ENCODE measurements around the gene TNFSF10. TPM values are rescaled to one million over a fixed set of nuclear protein-coding genes. Genes with fewer than 3 reads are reported as not detected.

Gene TNFSF10
- total and polyA plus RNA-seq, 9 of the 15 experiments (the other 6 are each of a cell fraction or from before 2014, with no cell fraction given): 0.07 to 1.3 (median 0.27) TPM; not detected in 1

DNA sequence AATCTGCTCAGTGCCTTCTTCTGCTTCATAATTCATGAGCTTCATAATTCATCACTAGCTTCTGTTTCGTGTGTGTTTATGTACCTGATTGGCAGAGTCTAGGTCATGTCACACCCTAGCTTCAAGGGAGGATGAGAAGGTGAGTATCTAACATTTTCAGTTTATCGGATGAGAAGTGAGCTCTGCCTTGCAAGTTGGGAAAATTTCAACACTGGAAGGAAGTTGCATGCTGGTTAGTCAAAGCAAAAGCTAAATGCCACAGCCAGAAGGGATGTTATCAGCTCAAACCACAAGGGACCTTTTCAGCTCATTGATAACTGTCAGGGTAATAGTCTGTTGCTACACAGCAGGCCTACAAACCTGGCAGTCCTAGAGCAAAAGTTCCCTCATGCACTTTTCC lies 7.3 kb upstream of the TNFSF10 start (continued):
- TF ChIP-seq, protein P1, sequence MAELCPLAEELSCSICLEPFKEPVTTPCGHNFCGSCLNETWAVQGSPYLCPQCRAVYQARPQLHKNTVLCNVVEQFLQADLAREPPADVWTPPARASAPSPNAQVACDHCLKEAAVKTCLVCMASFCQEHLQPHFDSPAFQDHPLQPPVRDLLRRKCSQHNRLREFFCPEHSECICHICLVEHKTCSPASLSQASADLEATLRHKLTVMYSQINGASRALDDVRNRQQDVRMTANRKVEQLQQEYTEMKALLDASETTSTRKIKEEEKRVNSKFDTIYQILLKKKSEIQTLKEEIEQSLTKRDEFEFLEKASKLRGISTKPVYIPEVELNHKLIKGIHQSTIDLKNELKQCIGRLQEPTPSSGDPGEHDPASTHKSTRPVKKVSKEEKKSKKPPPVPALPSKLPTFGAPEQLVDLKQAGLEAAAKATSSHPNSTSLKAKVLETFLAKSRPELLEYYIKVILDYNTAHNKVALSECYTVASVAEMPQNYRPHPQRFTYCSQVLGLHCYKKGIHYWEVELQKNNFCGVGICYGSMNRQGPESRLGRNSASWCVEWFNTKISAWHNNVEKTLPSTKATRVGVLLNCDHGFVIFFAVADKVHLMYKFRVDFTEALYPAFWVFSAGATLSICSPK (IDR thresholded peaks at IDR 0.05; ENCODE audit: borderline replicate concordance): no peak
- no peak for TF ChIP-seq KLF16 (IDR thresholded peaks at IDR 0.05)
- no peak for TF ChIP-seq RBM39 (optimal IDR thresholded peaks at IDR 0.05; ENCODE audit: low read depth, low read length)
- TF ChIP-seq ZFX (CRISPR knock-in tag; IDR thresholded peaks at IDR 0.05): peak; percentile 40; the same call in 1 of the 2 replicates
- TF ChIP-seq, protein P2, sequence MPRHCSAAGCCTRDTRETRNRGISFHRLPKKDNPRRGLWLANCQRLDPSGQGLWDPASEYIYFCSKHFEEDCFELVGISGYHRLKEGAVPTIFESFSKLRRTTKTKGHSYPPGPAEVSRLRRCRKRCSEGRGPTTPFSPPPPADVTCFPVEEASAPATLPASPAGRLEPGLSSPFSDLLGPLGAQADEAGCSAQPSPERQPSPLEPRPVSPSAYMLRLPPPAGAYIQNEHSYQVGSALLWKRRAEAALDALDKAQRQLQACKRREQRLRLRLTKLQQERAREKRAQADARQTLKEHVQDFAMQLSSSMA (CRISPR knock-in tag; IDR thresholded peaks at IDR 0.05): no peak
- no peak for TF ChIP-seq BACH1 (tag; IDR thresholded peaks at IDR 0.05)
- TF ChIP-seq KAT7 (CRISPR knock-in tag; IDR thresholded peaks at IDR 0.05; ENCODE audit: borderline replicate concordance): no peak
- TF ChIP-seq HCFC1 (IDR thresholded peaks at IDR 0.05; ENCODE audit: low read depth, low read length): no peak
- no peak for TF ChIP-seq ZNF699 (CRISPR knock-in tag; IDR thresholded peaks at IDR 0.05; ENCODE audit: insufficient replicate concordance)
- no peak for TF ChIP-seq XRCC5 (IDR thresholded peaks at IDR 0.05; ENCODE audit: low read depth, low read length)
- TF ChIP-seq, protein P3, sequence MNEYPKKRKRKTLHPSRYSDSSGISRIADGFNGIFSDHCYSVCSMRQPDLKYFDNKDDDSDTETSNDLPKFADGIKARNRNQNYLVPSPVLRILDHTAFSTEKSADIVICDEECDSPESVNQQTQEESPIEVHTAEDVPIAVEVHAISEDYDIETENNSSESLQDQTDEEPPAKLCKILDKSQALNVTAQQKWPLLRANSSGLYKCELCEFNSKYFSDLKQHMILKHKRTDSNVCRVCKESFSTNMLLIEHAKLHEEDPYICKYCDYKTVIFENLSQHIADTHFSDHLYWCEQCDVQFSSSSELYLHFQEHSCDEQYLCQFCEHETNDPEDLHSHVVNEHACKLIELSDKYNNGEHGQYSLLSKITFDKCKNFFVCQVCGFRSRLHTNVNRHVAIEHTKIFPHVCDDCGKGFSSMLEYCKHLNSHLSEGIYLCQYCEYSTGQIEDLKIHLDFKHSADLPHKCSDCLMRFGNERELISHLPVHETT (CRISPR knock-in tag; conservative IDR thresholded peaks at IDR 0.05 in 1 of 2, IDR thresholded peaks at IDR 0.05 in 1 of 2): no peak
- TF ChIP-seq ZNF584 (CRISPR knock-in tag; IDR thresholded peaks at IDR 0.05; ENCODE audit: low read depth): no peak
- TF ChIP-seq ARID1B (IDR thresholded peaks at IDR 0.05): peak; percentile 91
- TF ChIP-seq GATA2 (CRISPR knock-in tag; IDR thresholded peaks at IDR 0.05): peak; percentile 75
- TF ChIP-seq TARDBP (IDR thresholded peaks at IDR 0.05): no peak
- no peak for TF ChIP-seq HIVEP1 (CRISPR knock-in tag; IDR thresholded peaks at IDR 0.05)
- TF ChIP-seq SMARCE1 (IDR thresholded peaks at IDR 0.05): peak; percentile 80
- no peak for TF ChIP-seq ILF3 (IDR thresholded peaks at IDR 0.05; ENCODE audit: borderline replicate concordance)
- TF ChIP-seq KDM2B (CRISPR knock-in tag; IDR thresholded peaks at IDR 0.05): no peak
- peak; percentile 70 for TF ChIP-seq SOX6 (IDR thresholded peaks at IDR 0.05)
- TF ChIP-seq, protein P4, sequence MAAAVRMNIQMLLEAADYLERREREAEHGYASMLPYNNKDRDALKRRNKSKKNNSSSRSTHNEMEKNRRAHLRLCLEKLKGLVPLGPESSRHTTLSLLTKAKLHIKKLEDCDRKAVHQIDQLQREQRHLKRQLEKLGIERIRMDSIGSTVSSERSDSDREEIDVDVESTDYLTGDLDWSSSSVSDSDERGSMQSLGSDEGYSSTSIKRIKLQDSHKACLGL (CRISPR knock-in tag; IDR thresholded peaks at IDR 0.05; ENCODE audit: borderline replicate concordance, poor library complexity, severe bottlenecking): no peak
- TF ChIP-seq, protein P5, sequence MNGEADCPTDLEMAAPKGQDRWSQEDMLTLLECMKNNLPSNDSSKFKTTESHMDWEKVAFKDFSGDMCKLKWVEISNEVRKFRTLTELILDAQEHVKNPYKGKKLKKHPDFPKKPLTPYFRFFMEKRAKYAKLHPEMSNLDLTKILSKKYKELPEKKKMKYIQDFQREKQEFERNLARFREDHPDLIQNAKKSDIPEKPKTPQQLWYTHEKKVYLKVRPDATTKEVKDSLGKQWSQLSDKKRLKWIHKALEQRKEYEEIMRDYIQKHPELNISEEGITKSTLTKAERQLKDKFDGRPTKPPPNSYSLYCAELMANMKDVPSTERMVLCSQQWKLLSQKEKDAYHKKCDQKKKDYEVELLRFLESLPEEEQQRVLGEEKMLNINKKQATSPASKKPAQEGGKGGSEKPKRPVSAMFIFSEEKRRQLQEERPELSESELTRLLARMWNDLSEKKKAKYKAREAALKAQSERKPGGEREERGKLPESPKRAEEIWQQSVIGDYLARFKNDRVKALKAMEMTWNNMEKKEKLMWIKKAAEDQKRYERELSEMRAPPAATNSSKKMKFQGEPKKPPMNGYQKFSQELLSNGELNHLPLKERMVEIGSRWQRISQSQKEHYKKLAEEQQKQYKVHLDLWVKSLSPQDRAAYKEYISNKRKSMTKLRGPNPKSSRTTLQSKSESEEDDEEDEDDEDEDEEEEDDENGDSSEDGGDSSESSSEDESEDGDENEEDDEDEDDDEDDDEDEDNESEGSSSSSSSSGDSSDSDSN (IDR thresholded peaks at IDR 0.05; ENCODE audit: borderline replicate concordance in 1 of 2, low read depth in 2 of 2, low read length in 2 of 2): no peak

Data from K562 (cell line).